ENCODE measurements around the gene TSPEAR. TPM values are rescaled to one million over a fixed set of nuclear protein-coding genes. Genes with fewer than 3 reads are reported as not detected.

The TSPEAR gene
- total and polyA plus RNA-seq, 2 of the 13 experiments (the other 11 are each of a cell fraction or from before 2014, with no cell fraction given), result 0.07 to 0.32 TPM

DNA sequence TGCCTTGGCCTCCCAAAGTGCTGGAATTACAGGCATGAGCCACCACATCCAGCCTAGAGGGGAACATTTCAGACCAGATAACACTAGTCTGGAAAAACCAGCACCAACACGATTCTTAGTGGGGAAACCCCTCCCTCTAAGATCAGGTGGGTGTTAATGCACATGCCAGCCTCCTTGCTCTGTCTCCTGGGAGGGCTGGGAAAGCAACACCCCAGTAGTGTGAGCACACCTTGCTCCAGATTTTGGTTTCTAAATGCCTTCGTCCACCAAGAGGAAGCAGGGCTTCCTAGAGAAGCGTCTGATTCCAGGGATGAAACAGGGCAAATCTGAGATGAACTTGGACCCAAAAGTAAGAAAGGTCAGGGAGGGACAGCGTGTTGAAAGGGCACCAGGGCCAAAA, 140.1 kb downstream of the TSPEAR start:
- no peaks in the 10 kb centered on the region; a peak in 1 of 5 replicates for H3K27me3 ChIP-seq (ENCODE audit: control insufficient read depth in 1 of 2, insufficient read depth in 2 of 2, low read length in 2 of 2)
- in situ Hi-C loops (cut with HindIII; ENCODE audit: extremely low pct_ligation_motif_present, low pct_unique_long_range_greater_than_20kb), result no loop called here
- ChIA-PET POLR2A (no interaction called here), CTCF (ENCODE audit: low intra/inter-chr PET ratio, low total read pairs) (no interaction called here)
- peaks cover 32% of the 10 kb centered on the region for H3K4me1 ChIP-seq (ENCODE audit: insufficient read depth, low read length)
- H3K4me3 ChIP-seq (replicated peaks in 1 of 3; ENCODE audit: insufficient read depth in 1 of 3, low read depth in 2 of 3, low read length in 3 of 3), result no peak overlapping the region
- peaks cover 9% of the 10 kb centered on the region for H3K9me3 ChIP-seq (ENCODE audit: low read length)
- no peak overlapping the region for H3K27ac ChIP-seq (ENCODE audit: extremely low read length, insufficient read depth, low read length)
- DNase-seq (ENCODE audit: low spot score), result no peak
- BruUV-seq (replicated peaks), result no TSS peak
- intact Hi-C loops (cut with micrococcal nuclease; ENCODE audit: unreplicated experiment), result no loop called here
- no peak for FAIRE-seq
- WGBS (ENCODE audit: low lambda C conversion rate), result 39% methylated on average over 3 of the region's 4 CpGs
- H3K79me2 ChIP-seq (ENCODE audit: insufficient read depth, low read length), result no peaks in the 10 kb centered on the region
- H3K36me3 ChIP-seq (replicated peaks in 1 of 2; ENCODE audit: control insufficient read depth in 1 of 2, insufficient read depth in 2 of 2, low read length in 2 of 2), result no peaks in the 10 kb centered on the region
- no peak for ATAC-seq
- H3K4me2 ChIP-seq (ENCODE audit: low read depth, low read length), result no peak overlapping the region
- H2AFZ ChIP-seq (ENCODE audit: low read length), result no peak overlapping the region
- TF ChIP-seq ZNF605 (CRISPR knock-in tag; IDR thresholded peaks at IDR 0.05) (peak; percentile 100), ZNF790 (CRISPR knock-in tag; IDR thresholded peaks at IDR 0.05; ENCODE audit: borderline replicate concordance) (no peak)
- no peak overlapping the region for H3K9ac ChIP-seq (ENCODE audit: insufficient read depth, low read depth, low read length)
- H4K20me1 ChIP-seq (ENCODE audit: insufficient read depth, low read length), result no peaks in the 10 kb centered on the region

DNA sequence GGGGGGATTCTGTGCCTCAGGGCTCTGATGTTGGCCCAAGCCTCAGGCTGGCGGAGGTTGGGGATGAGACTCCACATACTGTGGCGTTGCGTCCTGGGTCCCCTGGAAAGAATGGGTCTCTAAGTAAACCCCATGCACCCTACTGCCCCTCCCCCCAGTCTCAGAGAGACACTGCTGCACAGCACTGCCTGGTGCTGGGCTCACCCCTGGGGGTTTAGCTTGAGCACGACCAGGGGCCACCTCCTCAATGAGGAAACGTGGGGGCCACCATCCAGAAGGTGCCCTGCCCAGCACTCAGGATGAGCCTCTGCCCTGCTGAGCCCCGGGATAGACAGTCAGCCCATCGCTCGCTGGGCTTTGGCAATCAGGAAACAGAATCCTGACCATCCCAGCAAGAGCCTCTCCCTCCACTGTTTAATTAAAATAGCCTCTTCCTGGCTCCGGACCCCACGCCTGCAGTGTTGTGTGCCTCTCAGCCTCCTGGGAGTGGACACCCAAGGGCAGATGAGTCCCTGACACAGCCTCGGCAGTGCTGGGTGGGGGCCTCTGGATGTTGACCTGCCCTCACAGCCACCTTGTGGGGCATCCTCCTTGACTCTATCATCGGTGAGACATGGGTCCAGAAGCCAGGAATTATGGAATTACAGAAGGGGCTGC, 141.4 kb downstream of the TSPEAR start:
- H3K4me2 ChIP-seq (ENCODE audit: low read depth, low read length), result no peak overlapping the region
- CTCF ChIA-PET (ENCODE audit: low intra/inter-chr PET ratio, low total read pairs), result no interaction called here
- WGBS (ENCODE audit: low lambda C conversion rate), result 44% methylated on average over 7 of the region's 12 CpGs
- TF ChIP-seq E2F5 (CRISPR knock-in tag; conservative IDR thresholded peaks at IDR 0.05) (no peak), HMG20A (CRISPR knock-in tag; IDR thresholded peaks at IDR 0.05; ENCODE audit: borderline replicate concordance) (no peak), ZNF274 (CRISPR knock-in tag; IDR thresholded peaks at IDR 0.05) (no peak), CCAR2 (optimal IDR thresholded peaks at IDR 0.05; ENCODE audit: low read depth, low read length) (no peak), ZNF180 (CRISPR knock-in tag; IDR thresholded peaks at IDR 0.05; ENCODE audit: borderline replicate concordance, low read depth) (no peak)
- TF ChIP-seq, protein P1, sequence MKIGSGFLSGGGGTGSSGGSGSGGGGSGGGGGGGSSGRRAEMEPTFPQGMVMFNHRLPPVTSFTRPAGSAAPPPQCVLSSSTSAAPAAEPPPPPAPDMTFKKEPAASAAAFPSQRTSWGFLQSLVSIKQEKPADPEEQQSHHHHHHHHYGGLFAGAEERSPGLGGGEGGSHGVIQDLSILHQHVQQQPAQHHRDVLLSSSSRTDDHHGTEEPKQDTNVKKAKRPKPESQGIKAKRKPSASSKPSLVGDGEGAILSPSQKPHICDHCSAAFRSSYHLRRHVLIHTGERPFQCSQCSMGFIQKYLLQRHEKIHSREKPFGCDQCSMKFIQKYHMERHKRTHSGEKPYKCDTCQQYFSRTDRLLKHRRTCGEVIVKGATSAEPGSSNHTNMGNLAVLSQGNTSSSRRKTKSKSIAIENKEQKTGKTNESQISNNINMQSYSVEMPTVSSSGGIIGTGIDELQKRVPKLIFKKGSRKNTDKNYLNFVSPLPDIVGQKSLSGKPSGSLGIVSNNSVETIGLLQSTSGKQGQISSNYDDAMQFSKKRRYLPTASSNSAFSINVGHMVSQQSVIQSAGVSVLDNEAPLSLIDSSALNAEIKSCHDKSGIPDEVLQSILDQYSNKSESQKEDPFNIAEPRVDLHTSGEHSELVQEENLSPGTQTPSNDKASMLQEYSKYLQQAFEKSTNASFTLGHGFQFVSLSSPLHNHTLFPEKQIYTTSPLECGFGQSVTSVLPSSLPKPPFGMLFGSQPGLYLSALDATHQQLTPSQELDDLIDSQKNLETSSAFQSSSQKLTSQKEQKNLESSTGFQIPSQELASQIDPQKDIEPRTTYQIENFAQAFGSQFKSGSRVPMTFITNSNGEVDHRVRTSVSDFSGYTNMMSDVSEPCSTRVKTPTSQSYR (CRISPR knock-in tag; IDR thresholded peaks at IDR 0.05; ENCODE audit: borderline replicate concordance), result no peak
- TF ChIP-seq, protein P2, sequence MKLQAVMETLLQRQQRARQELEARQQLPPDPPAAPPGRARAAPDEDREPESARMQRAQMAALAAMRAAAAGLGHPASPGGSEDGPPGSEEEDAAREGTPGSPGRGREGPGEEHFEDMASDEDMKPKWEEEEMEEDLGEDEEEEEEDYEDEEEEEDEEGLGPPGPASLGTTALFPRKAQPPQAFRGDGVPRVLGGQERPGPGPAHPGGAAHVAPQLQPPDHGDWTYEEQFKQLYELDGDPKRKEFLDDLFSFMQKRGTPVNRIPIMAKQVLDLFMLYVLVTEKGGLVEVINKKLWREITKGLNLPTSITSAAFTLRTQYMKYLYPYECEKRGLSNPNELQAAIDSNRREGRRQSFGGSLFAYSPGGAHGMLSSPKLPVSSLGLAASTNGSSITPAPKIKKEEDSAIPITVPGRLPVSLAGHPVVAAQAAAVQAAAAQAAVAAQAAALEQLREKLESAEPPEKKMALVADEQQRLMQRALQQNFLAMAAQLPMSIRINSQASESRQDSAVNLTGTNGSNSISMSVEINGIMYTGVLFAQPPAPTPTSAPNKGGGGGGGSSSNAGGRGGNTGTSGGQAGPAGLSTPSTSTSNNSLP (IDR thresholded peaks at IDR 0.05; ENCODE audit: low read depth, low read length), result no peak

More for the DNA sequence above, 141.4 kb downstream of the TSPEAR start:
- H2AFZ ChIP-seq (ENCODE audit: low read length), result no peak overlapping the region
- H4K20me1 ChIP-seq (ENCODE audit: insufficient read depth, low read length), result no peaks in the 10 kb centered on the region
- no peak overlapping the region for H3K4me3 ChIP-seq (replicated peaks in 1 of 3; ENCODE audit: insufficient read depth in 1 of 3, low read depth in 2 of 3, low read length in 3 of 3)
- intact Hi-C loops (cut with micrococcal nuclease; ENCODE audit: unreplicated experiment) (no loop called here), in situ Hi-C loops (cut with HindIII; ENCODE audit: extremely low pct_ligation_motif_present, low pct_unique_long_range_greater_than_20kb) (no loop called here)
- no peak overlapping the region for H3K9ac ChIP-seq (ENCODE audit: insufficient read depth, low read depth, low read length)
- no TSS peak for BruUV-seq (replicated peaks)
- POLR2A ChIA-PET, result no interaction called here
- ATAC-seq (no peak), FAIRE-seq (no peak), DNase-seq (ENCODE audit: low spot score) (no peak)
- no peaks in the 10 kb centered on the region; a peak in 1 of 5 replicates for H3K27me3 ChIP-seq (ENCODE audit: control insufficient read depth in 1 of 2, insufficient read depth in 2 of 2, low read length in 2 of 2)
- peaks cover 9% of the 10 kb centered on the region for H3K9me3 ChIP-seq (ENCODE audit: low read length)
- no peaks in the 10 kb centered on the region for H3K36me3 ChIP-seq (replicated peaks in 1 of 2; ENCODE audit: control insufficient read depth in 1 of 2, insufficient read depth in 2 of 2, low read length in 2 of 2)
- H3K79me2 ChIP-seq (ENCODE audit: insufficient read depth, low read length), result no peaks in the 10 kb centered on the region
- no peak overlapping the region for H3K27ac ChIP-seq (ENCODE audit: extremely low read length, insufficient read depth, low read length)
- peaks cover 25% of the 10 kb centered on the region for H3K4me1 ChIP-seq (ENCODE audit: insufficient read depth, low read length)
